Stimulated activated CD8-positive, alpha-beta memory T cell treated with anti-CD3 and anti-CD28 coated beads, Interleukin-2, amount 100 ng/mL, for 48 hours (primary cell): ENCODE data around the gene RASSF3.

Experiments
- DNase-seq, 2 donors: peaks; one replicate each; pipeline ENCODE4 v3.0.0-alpha.2; 2020; ENCODE audit warnings: low read depth in 2 of 2

RASSF3 gene

DNA sequence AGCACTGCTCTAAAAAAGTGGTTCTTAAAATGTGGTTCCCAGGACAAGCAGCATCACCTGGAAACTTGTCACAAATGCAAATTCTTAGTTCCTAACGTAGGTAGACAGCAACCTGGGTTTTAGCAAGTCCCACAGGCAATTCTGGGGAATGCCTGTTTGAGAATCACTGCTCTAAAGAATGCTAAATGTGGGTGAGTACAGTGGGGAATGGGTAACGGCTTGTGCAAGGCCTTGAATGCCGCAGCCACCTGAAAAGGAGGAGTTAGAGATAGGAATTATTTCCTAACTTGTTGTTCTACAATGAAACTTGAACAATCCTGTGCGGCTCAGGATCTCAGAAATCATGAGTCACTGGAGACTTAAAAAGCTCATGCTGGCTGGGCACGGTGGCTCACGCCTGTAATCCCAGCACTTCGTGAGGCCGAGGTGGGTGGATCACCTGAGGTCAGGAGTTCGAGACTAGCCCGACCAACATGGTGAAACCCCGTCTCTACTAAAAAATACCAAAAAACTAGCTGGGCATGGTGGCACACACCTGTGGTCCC, 114.0 kb downstream of the RASSF3 start:
- DNase-seq, result no peak

DNA sequence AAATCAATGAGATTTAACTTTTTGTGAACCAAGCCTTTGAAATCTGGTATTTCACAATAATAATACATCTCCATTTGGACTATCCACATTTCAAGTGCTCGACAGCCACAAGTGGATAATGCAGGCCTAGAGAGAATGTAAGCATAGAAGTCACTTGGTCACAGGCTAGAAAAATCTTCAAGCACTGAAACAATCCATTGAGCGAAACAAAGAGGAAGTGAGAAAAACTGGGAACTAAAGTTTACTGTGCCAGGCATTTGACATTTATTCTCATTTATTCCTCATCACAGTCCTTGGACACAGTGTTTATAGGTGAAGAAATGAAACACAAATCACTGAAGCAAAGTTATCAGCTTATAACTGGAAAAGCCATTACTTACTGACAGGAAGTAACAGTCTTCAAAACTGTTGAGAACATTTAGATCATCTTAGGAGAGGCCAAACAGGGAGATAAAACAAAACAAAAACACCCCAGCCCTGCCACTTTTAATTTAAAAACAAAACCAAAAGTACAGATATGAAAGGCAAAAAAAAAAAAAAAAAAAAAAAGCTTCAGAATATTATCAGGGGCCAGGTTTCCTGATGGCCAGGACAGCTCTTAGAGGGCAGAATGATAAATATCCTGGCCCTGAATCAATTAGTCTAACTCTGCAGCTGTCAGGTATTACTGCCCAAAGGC, 119.8 kb downstream of the RASSF3 start:
- DNase-seq, result no peak

GRCh38 chr12:64730588-64730969, 120.3 kb downstream of the RASSF3 start:
- DNase-seq, result no peak

GRCh38 chr12:64731683-64732082, 121.4 kb downstream of the RASSF3 start:
- no peak for DNase-seq

GRCh38 chr12:64733857-64734256, 123.6 kb downstream of the RASSF3 start:
- no peak for DNase-seq

GRCh38 chr12:64735442-64735841, 125.1 kb downstream of the RASSF3 start:
- DNase-seq, result no peak

DNA sequence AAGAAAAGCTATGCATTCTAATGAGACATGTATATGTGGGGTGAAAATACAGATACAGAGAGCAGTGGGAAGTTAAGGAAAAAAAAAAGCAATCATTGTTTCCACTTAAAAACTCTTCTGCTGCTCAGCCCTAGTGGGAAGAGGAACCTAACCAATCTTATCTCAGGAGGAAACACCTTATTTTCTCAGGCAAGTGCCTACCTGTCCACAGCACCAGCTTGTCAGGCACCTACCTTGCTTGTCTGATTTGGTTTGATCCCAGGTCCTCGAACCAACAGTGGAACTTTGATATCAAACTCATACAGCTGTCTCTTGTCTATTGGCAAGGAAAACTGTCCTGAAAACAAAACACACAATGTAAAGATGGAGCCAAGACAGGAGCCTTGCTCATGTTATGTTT, 126.5 kb downstream of the RASSF3 start:
- no peak for DNase-seq

- no peak for DNase-seq
Observed at GRCh38 chr12:64737539-64737938, 127.2 kb downstream of the RASSF3 start.

GRCh38 chr12:64739778-64740177, 129.5 kb downstream of the RASSF3 start:
- no peak for DNase-seq

- no peak for DNase-seq
Observed at GRCh38 chr12:64740646-64741045, 130.4 kb downstream of the RASSF3 start.

DNA sequence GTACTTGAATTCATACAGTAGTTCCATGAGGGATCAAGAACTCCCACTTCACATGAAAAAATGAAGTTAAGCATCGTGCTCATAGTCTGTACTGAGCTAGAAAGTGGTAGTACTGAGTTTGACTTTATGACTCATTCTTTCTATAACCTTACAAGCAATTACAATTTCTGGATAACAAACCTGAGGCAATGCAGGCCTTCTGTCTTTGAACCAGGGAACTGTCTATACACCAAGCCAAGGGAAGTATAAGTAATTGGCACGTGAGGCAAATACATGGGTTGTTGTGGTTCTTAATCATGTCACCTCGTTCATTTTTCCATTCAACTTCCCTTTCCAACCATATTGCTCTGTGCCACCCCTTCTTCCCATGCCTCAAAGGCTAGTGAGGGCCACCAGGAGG, 132.1 kb downstream of the RASSF3 start:
- DNase-seq, result no peak

GRCh38 chr12:64743206-64743605, 132.9 kb downstream of the RASSF3 start:
- no peak for DNase-seq

- no peak for DNase-seq
Observed at GRCh38 chr12:64744422-64745258, 134.3 kb downstream of the RASSF3 start.

DNA sequence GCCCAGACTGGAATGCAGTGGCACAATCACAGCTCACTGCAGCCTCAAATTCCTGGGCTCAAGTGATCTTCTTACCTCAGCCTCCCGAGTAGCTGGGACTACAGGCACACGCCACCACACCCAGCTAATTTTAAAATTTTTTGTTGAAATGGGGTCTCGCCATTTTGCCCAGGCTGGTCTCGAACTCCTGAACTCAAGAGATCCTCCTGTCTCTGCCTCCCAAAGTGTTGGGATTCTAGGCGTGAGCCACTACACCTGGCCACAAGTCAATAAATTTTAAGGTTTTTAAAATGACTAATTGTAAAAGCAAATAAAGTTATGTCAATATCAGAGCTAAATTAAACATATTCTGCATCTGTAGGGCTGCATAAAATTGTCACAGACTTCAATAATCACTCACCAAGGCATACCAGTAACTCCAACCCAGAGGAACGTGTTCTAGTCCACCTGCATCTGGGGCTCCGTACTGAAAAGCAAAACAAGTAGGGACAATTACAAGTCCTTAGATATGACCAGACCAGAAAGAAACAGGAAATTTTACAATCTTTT, 135.0 kb downstream of the RASSF3 start:
- DNase-seq, result no peak

DNA sequence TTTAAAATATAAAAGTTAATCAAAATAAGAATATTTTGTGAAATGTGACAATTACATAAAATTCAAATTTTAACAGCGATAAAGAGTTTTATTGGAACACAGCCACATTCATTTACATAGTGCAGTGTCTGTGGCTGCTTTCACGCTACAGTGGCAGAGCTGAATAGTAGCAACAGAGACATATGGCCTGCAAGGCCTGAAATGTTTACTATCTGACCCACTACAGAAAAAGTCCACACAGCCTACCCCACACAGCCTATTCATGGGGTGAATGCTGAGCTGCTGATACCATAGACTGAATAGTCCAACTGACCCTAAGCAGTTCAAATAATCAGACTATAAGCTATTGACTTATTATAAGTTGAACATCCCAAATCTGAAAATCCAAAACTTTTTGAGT, 135.7 kb downstream of the RASSF3 start:
- DNase-seq, result no peak

DNA sequence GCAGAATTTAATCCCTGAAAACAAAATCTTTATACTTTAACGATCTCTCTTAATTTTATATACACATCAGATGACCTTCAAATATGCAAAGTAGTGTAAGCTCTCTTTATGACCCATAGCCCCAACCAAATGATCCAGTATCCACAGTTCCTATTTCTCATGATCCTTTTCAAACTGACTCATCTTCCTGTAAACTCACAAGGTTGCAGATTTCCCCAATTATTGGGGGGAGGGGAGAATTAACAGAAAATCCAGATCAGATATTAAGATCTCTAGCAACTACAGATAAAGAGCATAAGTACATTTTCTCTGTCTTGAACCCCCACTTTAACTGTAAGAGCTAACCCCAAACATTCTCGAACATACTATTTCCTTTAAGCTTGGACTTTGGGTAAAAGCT, 136.4 kb downstream of the RASSF3 start:
- DNase-seq, result no peak
